H7 (cell line): ENCODE data around the gene HDAC11. TPM values are rescaled to one million over a fixed set of nuclear protein-coding genes. Genes with fewer than 3 reads are reported as not detected.

Source experiments
- DNase-seq: peaks from one replicate; pipeline ENCODE4 v3.0.0; 2012
- H3K27me3 ChIP-seq: 2 replicates; pipeline ENCODE4 v1.6.0; 2011; ENCODE audit warnings: mild to moderate bottlenecking, low read length; ENCODE audit not compliant: control insufficient read depth, insufficient read depth
- H3K36me3 ChIP-seq: replicated peaks from 2 replicates; pipeline ENCODE4 v1.5.1; 2011; ENCODE audit warnings: low read length; ENCODE audit not compliant: control insufficient read depth, insufficient read depth
- H3K4me3 ChIP-seq: 2 replicates; pipeline ENCODE4 v1.5.1; 2011; ENCODE audit warnings: low read depth, mild to moderate bottlenecking, control low read depth, low read length, moderate library complexity; ENCODE audit not compliant: insufficient read depth
- total RNA-seq: library from RNA; depleted of rRNA; stranded (reverse); fragments of >200 nt; shearing (Covaris generic); gene quantifications from 2 replicates; pipeline ENCODE4 v1.2.3, GENCODE V29; 2014

The HDAC11 gene
- total RNA-seq, 1 experiment from 2014 or later: 14.7 TPM

- no peaks in the 10 kb centered on the region for H3K36me3 ChIP-seq
- H3K27me3 ChIP-seq: no peaks in the 10 kb centered on the region; the same call in 1 of the 2 replicates
- no peak overlapping the region for H3K4me3 ChIP-seq
- no peak for DNase-seq
Measured at GRCh38 chr3:13540297-13540995, 60.3 kb downstream of the HDAC11 start.

DNA sequence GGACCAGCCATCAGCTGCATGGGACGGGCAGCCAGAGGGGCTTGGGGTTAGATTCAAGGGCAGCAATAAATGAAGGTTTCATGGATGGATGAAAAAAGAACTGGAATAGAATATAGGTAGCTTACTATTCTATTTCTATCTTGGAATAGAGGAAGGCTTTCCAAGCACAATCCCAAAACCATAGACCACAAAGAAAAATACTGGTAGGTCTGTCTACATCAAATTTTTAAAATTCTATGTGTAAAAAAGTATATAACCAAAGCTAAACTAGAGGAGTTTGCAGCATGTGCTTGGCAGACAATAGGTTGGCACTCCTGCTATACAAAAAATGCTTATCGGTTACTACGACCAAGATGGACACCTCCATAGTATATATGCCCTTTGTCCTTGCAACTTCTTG, 61.6 kb downstream of the HDAC11 start:
- no peaks in the 10 kb centered on the region; the same call in 1 of the 2 replicates for H3K27me3 ChIP-seq
- no peak overlapping the region for H3K4me3 ChIP-seq
- DNase-seq: no peak
- H3K36me3 ChIP-seq: no peaks in the 10 kb centered on the region

DNA sequence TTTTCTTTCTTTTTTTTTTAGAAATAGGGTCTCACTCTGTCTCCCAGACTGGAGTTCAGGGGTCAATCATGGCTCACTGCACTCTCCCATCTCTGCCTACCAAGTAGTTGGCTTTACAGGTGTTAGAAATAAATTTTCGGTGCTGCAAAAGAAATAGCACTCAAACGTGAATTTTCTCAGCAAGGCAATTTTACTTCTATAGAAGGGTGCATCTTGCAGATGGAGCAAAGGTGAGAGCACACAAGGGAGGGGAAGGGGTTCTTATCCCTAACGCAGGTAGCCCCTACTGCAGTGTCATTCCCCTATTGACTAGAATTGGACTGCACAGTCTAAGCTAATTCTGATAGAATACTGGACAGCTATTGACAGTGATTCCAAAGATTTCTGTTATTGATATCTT, 62.0 kb downstream of the HDAC11 start:
- Histone ChIP-seq H3K27me3 (no peaks in the 10 kb centered on the region; the same call in 1 of the 2 replicates), H3K4me3 (no peak overlapping the region), H3K36me3 (no peaks in the 10 kb centered on the region)
- no peak for DNase-seq

- peaks cover 4% of the 10 kb centered on the region; the same call in 1 of the 2 replicates for H3K27me3 ChIP-seq
- no peak overlapping the region for H3K4me3 ChIP-seq
- DNase-seq: peak; percentile 53
- H3K36me3 ChIP-seq: no peaks in the 10 kb centered on the region
Measured at GRCh38 chr3:13543253-13543652, 63.1 kb downstream of the HDAC11 start.

- Histone ChIP-seq H3K27me3 (peaks cover 10% of the 10 kb centered on the region), H3K36me3 (no peaks in the 10 kb centered on the region), H3K4me3 (no peak overlapping the region)
- DNase-seq: peak; percentile 31
Measured at GRCh38 chr3:13544293-13544831, 64.3 kb downstream of the HDAC11 start.

DNA sequence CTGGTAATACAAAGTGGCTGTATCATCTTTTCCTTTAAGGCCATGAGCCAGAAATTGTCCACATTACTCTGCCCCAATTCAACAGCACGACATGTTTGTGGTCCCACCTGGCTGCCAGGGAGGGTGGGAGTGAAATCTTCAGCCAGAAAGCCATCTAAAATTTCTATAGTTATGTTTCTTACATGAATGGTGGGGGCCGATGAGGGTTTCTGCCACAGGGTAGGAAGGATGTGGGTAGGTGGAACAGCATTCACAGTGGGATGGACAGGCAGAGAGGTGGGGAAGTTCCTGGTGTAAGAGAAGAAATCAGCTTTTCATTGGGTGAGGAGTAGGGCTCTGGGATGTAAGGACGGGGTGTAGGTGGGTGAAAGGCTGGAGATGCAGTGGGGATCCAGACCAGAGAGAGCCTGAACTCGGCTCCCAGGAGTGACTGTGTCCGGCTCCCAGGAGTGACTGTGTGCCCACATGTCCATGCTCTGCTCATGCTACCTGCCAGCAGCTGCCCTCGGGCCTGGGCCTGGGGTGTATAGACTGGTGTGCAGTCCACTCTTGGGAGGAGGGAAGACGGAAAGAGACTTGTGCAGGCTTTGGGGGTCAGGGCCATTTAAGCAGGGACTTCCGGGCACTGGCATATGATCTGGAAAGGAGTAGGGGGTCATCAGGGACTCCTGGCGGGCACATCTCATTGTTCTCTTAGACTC, 65.0 kb downstream of the HDAC11 start:
- no peaks in the 10 kb centered on the region for H3K36me3 ChIP-seq
- DNase-seq: peak; percentile 31
- H3K4me3 ChIP-seq: no peak overlapping the region
- H3K27me3 ChIP-seq: peaks cover 14% of the 10 kb centered on the region

- no peak for DNase-seq
- H3K27me3 ChIP-seq: peaks cover 14% of the 10 kb centered on the region
- no peaks in the 10 kb centered on the region for H3K36me3 ChIP-seq
- no peak overlapping the region for H3K4me3 ChIP-seq
Measured at GRCh38 chr3:13545952-13546454, 65.9 kb downstream of the HDAC11 start.

DNA sequence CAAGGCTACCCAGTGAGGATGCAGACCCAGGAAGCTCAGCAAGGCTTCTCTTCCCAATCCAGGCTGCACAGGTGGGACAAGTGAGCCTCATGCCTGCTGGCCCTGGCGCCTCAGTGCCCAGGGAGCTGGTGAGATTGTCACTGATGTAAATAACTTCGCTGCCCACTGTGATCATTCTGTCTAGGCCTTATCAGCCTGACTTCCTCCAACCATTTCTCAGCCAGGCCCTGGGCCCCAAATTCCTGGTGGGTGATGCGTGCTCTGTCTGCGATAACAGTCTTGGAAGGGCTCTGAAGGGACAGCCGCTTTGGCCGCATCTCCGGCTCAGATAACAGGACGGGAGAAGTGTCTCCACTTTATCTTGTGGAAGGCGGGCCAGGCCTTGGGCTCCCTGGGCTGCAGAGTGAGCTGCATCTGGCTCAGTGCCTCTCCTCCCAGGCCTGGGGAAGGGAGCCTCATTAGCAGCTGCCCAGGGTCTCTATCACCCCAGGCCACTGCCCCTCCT, 66.6 kb downstream of the HDAC11 start:
- DNase-seq: peak; percentile 59
- Histone ChIP-seq H3K36me3 (no peaks in the 10 kb centered on the region), H3K4me3 (no peak overlapping the region), H3K27me3 (peaks cover 14% of the 10 kb centered on the region)

GRCh38 chr3:13547591-13548371, 67.7 kb downstream of the HDAC11 start:
- no peak overlapping the region for H3K4me3 ChIP-seq
- H3K36me3 ChIP-seq: no peaks in the 10 kb centered on the region

DNA sequence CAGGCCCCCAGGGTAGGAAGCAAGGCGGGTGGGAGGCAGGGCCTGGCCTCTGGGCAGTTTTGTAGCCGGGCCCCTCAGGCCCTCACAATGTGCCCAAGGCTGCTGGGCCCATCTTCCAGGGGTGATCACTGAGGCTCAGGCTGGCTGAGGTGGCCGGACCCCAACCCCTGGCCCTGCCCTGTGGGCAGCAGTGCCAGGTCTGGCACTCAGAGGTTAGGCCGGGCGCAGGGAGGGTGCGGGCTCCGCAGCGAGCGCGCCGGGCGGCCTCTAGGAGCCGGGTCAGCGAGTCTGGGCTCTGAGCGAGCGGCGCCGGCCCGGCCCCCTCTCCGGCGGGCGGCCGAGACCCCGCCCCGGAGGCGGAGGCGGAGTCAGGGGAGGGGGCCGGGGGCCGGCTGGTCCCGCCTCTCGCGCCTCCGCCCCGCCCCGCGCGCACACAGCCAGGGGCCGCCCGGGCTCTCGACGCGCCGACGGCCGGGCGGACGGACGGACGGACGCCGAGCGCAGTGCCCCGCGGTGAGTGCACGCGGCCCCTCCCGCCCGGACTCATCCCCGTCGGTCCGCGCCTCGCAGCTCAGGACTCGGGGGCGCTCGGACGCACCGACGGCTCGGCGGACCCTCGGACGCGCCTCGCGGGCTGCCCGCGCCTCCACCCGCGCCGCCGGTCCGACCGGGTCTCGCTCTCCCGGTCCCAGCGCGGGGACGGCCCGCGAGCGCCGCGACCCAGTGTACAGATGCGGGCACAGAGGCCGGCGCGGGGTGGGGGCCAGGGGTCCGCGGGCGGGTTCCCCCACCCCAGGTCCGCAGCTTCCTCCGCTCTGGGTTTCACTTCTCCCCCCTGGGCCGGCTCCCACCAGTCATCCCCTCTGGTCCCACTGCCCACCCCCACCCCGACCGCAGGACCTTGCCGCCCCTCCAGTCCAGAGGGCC, 68.9 kb downstream of the HDAC11 start, which contains the start of gene FBLN2:
FBLN2 (plus strand) TSS at position 430 of the 927 bp plus-strand sequence. CDS start 21,231 bp downstream, outside the sequence.
- DNase-seq: peak; percentile 100

More at GRCh38 chr3:13547591-13548371, 67.7 kb downstream of the HDAC11 start:
- peaks cover 14% of the 10 kb centered on the region for H3K27me3 ChIP-seq
- DNase-seq: peak; percentile 84

GRCh38 chr3:13549623-13550422, 69.7 kb downstream of the HDAC11 start:
- Histone ChIP-seq H3K27me3 (peaks cover 14% of the 10 kb centered on the region), H3K4me3 (peak overlapping the region; percentile 38; the same call in 1 of the 2 replicates), H3K36me3 (no peaks in the 10 kb centered on the region)
- DNase-seq: peak; percentile 53

More for the DNA sequence above, 68.9 kb downstream of the HDAC11 start, which contains the start of gene FBLN2:
- peak within 1 kb of the TSS; percentile 40 for H3K4me3 ChIP-seq
- H3K36me3 ChIP-seq: no peaks in the 10 kb centered on the region
- H3K27me3 ChIP-seq: peaks cover 14% of the 10 kb centered on the region

DNA sequence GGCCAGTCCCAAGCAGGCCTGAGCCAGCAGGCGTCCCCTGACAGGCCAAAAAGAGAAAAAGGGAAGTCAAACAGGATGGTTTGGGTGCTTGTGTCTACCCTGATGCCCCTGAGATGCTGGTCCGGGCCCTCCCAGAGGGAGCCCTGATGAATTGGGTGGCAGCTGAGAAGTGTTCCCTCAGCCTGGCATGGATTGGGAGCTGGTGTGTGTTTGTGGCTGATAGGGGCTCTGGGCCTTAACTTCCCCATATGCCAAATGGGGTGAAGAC, 70.3 kb downstream of the HDAC11 start:
- DNase-seq: no peak
- Histone ChIP-seq H3K4me3 (no peak overlapping the region), H3K36me3 (no peaks in the 10 kb centered on the region), H3K27me3 (peaks cover 14% of the 10 kb centered on the region)
